ENCODE measurements around the gene ZNF738. TPM values are rescaled to one million over a fixed set of nuclear protein-coding genes. Genes with fewer than 3 reads are reported as not detected.
"Not testable (repeated sequence)": the region's sequence is repeated elsewhere in the genome, so short reads cannot be mapped to it uniquely, and the experiment has no call there.

Gene ZNF738
- 10 to 100 TPM in 1 of 2 experiments, 1 to 10 TPM in 1; 8.1 to 10.1 TPM for total RNA-seq

DNA sequence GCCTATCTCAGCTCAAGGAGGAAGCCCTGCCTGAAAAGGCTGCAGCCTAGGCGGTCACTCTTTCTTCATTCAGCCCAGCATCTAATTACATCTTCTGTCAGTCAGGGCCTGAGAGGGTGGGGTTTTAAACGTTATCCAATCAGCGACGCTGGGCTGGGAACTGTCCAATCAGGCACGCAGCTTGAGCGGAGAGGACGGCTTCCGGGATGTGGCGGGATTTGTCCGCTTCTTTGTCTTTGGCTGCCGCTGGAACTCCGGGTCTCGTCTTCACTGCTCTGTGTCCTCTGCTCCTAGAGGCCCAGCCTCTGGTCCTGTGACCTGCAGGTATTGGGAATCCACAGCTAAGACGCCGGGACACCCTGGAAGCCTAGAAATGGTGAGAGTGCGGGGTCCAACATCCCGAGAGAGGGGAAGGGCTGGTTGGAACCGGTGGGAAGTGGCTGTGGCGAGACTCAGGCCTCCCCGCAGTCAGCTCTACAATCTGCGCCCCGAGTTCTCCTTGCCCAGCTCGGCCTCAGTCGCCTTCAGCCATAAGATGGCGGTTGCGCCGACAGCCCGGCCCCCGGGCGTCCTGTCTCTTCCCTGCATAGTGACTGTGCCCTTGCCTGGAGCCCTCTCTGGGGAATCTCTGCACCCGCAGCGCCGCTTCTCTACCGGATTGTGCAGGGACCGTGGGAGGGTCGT lies at the start of gene ZNF738:
Gene ZNF738 (plus strand): TSS at position 233 of the 684 bp plus-strand sequence. CDS start 141 bp downstream, at position 374.
- ChIA-PET CTCF (interaction anchor here (0.8 to 1.4 kb wide), 2 partner anchors 124 to 359 kb away, joined by 3 read pairs; no protein-coding TSS in a partner anchor), POLR2A (interaction anchor here (1.5 kb wide), 1 partner anchor 29 kb away, joined by 11 read pairs; the partner anchor contains the start of gene ZNF708)

DNA sequence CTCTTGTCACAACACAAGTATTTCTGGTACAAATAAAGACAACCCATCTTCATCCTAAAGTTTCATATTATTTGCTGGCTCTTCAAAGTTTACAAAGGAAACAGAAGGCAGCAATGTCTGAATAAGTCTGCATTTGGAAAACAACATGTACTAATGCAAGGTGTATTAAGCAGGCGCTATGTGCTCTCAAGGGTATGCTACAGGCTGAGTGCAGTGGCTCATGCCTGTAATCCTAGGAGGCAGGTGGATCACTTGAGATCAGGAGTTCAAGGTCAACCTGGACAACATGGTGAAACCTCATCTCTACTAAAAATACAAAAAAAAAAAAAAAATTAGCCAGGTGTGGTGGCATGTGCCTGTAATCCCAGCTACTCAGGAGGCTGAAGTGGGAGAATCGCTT lies 46.0 kb upstream of the ZNF738 start:
- POLR2A ChIA-PET: interaction anchor here (0.6 kb wide), 1 partner anchor 220 kb away, joined by 5 read pairs; no protein-coding TSS in a partner anchor

DNA sequence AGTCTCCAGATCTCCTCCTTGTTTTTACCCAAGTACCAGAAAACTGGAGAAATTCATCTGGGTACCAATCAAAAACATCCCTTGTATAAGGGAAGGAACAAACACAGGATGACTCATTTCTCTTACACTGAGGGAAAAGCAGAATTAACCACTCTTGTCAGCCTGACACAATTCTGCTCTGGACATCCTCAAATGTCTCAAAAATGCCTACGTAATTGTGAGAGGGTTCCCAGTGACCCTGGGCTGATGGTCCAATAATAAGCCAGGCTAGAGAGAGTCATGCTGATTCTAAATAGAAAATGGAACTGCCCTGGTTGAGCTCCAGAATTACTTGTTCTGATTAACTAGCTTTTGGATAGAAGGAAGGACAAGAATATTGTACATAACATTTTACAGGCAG lies 44.1 kb upstream of the ZNF738 start:
- POLR2A ChIA-PET: no interaction called here
- CTCF ChIA-PET: no interaction called here

More for the DNA sequence above, 46.0 kb upstream of the ZNF738 start:
- CTCF ChIA-PET: not testable (repeated sequence)

DNA sequence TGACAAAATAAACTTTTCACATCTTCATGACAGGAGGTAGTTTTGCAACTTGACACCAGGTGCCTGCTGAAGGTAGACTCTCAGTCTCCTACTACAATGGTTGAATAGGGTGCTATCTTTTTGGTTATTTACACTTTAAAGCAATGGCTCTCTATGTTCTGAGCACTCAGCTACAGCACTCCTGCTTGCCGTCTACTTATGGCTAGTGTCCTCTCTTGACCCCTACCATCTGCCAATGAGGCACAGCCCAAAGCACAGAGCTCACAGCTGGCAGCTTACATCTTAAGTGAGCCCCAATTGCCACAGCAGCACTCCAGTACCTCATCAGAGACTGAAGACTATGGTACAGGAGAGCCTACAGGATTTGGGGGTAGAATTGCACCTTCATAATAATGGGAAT lies 41.0 kb upstream of the ZNF738 start:
- ChIA-PET POLR2A (no interaction called here), CTCF (no interaction called here)

DNA sequence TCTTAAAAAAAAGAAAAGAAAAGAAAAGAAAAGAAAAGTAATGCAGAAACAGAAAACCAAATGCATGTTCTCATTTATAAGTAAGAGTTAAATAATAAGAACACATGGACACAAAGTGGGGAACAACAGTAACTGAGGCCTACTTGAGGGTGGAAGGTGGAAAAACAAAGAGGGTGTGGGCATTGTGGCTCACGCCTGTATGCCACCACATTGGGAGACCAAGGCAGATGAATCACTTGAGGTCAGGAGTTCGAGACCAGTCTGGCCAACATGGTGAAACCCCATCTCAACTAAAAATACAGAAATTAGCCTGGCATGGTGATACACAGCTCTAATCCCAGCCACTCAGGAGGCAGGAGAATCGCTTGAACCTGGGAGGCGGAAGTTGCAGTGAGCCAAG lies 37.7 kb upstream of the ZNF738 start:
- POLR2A ChIA-PET: interaction anchor here (1.0 kb wide), 1 partner anchor 9 kb away, joined by 13 read pairs; no protein-coding TSS in a partner anchor
- CTCF ChIA-PET: no interaction called here

DNA sequence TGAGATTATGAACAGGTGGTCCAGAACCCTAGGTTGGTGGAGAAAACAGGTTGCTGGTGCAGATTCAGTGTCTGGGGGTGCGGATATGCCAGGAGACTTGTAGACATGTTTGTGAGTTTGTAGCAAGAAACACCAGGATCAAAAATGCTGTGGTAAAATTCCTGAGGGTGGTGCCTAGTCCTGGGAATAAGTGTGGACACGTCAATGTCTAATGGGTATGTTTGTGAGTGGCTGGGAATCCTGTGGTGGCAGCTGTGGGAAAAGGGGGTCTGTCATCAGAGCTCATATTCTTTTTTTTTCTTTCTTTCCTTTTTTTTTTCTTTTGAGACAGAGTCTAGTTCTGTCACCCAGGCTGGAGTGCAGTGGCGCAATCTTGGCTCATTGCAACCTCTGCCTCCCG lies 36.8 kb upstream of the ZNF738 start:
- ChIA-PET POLR2A (no interaction called here), CTCF (no interaction called here)

DNA sequence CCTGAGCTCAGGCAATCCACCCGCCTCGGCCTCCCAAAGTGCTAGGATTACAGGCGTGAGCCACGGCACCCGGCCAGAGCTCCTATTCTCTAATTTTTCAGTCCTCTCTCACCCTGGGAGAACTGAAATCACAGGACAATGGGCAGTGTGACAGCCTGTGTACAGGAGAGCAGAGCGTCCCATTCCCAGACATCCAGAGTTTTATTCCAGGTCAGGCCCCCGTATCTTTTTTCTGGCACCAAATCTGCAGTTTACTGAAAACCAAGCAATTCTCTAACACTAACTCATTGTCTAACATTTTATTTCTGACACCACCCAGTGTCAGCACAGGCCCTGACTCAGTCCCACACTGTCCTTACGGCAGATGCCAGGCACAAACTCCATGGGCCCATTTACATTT lies 36.3 kb upstream of the ZNF738 start:
- CTCF ChIA-PET: no interaction called here
- POLR2A ChIA-PET: no interaction called here

DNA sequence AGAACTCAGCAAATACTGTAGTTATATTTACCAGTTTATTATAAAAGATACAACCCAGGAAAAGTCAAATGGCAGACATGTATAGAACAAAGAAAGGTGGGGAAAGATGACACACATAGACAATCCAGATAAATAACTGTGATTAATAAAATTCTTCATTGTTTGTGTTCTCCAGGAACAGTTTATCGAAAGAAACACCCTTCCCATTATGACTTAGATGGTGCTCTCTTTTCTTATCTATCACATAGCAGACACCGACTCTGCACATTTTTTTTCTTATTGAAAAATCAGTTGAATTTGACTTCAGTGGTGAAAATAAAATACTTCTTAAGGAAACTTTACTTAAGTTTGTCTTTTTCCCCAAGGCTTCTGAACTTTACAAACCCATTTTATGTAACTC lies 35.8 kb upstream of the ZNF738 start:
- POLR2A ChIA-PET: no interaction called here
- CTCF ChIA-PET: no interaction called here

DNA sequence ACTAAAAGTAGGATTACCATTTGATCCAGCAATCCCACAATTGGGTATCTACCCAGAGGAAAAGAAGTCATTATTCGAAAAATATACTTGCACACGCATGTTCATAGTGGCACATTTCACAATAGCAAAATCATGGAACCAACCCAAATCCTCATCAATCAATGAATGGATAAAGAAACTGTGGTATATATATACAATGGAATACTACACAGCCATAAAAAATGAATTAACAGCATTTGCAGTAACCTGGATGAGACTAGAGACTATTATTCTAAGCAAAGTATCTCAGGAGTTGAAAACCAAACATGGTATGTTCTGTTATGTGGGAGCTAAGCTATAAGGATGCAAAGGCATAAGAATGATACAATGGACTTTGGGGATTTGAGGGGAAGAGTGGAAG lies 32.6 kb upstream of the ZNF738 start:
- POLR2A ChIA-PET: no interaction called here
- CTCF ChIA-PET: no interaction called here

DNA sequence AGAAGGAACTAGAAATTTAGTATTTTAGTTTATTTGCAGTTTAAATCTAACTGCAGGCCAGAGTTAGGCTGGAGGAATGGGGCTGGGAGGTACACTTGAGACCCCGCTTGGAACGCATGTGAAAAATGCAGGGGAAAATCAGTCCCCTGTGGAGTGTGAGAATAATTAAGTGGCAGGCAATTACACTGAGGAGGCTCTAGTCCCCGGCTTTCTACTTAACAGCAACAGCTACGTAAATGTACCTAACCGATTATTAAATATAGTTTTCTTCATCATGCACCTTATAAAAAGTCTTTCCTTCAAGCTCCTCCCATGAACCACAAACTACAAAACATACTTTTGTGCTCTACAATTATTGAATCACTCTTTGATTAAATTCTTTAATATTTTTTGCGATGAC lies 30.4 kb upstream of the ZNF738 start:
- ChIA-PET CTCF (no interaction called here), POLR2A (interaction anchor here (0.7 to 2.2 kb wide), 4 partner anchors 30 to 429 kb away, joined by 5 to 11 read pairs (median 8); partner anchors contain the start of genes ZNF429, ZNF493 and ZNF738)

DNA sequence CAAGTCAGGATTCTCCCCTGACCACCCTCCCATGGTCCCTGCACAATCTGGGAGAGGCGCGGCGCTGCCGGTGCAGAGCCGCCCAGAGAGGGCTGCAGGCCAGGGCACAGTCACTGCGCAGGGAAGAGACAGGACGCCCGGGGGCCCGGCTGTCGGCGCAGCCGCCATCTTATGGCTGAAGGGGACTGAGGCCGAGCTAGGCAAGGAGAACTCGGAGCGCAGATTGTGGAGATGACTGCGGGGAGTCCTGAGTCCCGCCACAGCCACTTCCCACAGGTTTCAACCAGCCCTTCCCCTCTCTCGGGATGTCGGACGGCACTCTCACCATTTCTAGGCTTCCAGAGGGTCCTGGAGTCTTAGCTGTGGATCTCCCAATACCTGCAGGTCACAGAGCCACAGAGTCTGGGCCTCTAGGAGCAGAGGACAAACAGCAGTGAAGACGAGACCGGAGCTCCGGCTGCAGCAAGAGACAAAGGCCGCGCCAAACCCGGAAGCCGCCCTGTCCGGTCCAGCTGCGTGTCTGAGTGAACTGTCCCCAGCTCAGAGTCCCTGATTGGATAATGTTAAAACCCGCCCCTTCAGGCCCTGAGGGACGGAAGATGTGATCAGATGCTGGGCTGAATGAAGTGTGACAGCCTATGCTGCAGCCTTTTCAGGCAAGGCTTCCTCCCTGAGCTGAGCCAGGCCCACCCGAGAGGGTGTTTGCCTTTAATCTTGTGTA lies 29.8 kb upstream of the ZNF738 start, which contains the start of gene ZNF708:
Gene ZNF708 (minus strand): TSS at position 526 of the 721 bp plus-strand sequence. CDS start 198 bp downstream, at position 328.
- ChIA-PET POLR2A (interaction anchor here (0.6 to 2.2 kb wide), 6 partner anchors 30 to 1091 kb away, joined by 3 to 11 read pairs (median 5); partner anchors contain the start of genes ZNF429, ZNF493 and ZNF738), CTCF (interaction anchor here (0.9 kb wide), 1 partner anchor 14 kb away, joined by 4 read pairs; no protein-coding TSS in a partner anchor)

DNA sequence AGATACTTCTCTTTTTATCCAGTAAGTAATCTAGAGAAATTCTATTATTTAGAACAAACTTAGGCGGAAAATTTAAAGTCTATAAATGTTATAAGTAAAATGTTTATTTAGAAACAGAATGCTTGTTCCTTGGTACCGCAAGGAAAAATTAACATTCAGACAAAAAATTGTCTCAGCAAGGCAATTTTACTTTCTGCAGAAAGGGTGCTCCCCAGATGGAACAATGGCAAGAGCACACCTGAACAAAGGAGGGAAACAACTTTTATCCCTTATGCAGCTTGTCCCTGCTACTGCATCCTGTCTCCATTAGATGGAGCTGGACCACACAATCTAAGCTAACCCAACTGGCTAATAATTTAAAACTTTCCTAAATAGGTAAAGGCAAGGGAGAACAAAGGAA lies 23.1 kb upstream of the ZNF738 start:
- CTCF ChIA-PET: no interaction called here

DNA sequence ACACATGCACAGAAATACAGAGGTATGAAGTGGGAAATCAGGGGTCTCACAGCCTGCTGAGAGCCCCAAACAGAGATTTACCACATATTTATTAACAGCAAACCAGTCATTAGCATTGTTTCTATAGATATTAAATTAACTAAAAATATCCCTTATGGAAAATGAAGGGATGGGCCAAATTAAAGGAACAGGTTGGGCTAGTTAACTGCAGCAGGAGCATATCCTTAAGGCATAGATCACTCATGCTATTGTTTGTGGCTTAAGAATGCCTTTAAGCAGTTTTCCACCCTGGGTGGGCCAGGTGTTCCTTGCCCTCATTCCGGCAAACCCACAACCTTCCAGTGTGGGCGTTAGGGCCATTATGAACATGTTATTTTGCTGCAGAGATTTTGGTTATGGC lies 14.0 kb upstream of the ZNF738 start:
- CTCF ChIA-PET, POLR2A ChIA-PET: not testable (repeated sequence)

More for the DNA sequence above, 23.1 kb upstream of the ZNF738 start:
- POLR2A ChIA-PET: no interaction called here

DNA sequence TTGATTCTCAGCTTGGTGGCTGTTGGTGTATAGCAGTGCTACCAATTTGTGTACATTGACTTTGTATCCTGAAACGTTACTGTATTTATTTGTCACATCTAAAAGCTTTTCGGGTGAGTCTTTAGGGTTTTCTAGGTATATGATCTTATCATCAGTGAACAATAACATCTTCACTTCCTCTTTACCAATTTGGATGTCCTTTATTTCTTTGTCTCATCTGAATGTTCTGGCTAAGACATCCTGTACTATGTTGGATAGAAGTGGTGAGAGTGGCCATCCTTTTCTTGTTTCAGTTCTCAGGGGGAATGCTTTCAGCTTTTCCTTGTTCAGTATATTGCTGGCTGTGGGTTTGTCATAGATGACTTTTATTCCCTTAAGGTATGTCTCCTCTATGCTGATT lies 6.0 kb upstream of the ZNF738 start:
- CTCF ChIA-PET: no interaction called here
- POLR2A ChIA-PET: no interaction called here

DNA sequence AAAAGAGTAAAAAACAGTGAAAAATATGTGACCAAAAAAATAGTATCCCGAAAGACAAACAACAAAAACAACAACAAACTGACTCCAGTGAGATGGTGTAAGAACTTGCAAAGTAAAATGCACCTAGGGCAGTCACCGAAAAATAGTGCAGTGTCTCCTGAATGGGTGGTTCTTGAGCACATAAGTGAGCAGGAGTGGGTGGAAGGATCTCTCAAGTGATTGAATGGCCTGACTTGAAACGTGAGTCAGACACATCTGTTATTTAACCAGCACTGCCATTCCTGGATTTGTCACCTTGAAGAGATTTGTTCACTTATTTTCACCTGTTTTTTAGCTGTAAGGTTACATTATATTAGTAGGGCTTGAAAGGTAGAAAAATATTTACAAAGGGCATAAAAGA lies 3.5 kb downstream of the ZNF738 start:
- ChIA-PET POLR2A (no interaction called here), CTCF (interaction anchor here (1.0 kb wide), 1 partner anchor 112 kb away, joined by 3 read pairs; no protein-coding TSS in a partner anchor)

DNA sequence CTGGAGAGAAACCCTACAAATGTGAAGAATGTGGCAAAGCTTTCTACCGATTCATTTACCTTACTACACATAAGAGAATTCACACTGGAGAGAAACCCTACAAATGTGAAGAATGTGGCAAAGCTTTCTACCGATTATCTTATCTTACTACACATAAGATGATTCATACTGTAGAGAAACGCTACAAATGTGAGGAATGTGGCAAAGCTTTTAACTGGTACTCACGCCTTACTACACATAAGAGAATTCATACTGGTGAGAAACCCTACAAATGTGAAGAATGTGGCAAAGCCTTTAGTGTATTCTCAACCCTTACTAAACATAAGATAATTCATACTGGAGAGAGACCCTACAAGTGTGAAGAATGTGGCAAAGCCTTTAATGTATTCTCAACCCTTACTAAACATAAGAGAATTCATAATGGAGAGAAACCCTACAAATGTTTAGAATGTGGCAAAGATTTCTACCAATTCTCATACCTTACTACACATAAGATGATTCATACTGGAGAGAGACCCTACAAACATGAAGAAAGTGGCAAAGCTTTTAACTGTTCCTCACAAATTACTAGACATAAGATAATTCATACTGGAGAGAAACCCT lies 25.3 kb downstream of the ZNF738 start:
- POLR2A ChIA-PET: interaction anchor here (0.8 kb wide), 1 partner anchor 10 kb away, joined by 3 read pairs; no protein-coding TSS in a partner anchor
- CTCF ChIA-PET: no interaction called here

DNA sequence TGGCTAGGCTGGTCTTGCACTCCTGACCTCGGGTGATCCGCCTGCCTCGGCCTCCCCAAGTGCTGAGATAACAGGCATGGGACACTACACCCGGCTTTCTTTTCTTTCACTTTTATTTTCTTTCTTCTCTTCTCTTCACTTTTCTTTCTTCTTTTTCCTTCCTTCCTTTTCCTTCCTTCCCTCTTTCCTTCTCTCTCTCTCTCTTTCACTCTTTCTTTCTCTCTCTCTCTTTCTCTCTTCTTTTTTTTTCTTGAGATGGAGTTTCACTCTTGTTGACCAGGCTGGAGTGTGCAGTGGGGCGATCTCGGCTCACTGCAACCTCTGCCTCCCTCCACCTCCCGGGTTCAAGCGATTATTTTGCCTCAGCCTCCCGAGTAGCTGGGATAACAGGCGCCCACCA lies 37.3 kb downstream of the ZNF738 start:
- ChIA-PET POLR2A (interaction anchor here (1.2 to 1.7 kb wide), 2 partner anchors 67 to 831 kb away, joined by 3 to 9 read pairs; partner anchors contain the start of genes ZNF708 and ZNF737), CTCF (no interaction called here)

DNA sequence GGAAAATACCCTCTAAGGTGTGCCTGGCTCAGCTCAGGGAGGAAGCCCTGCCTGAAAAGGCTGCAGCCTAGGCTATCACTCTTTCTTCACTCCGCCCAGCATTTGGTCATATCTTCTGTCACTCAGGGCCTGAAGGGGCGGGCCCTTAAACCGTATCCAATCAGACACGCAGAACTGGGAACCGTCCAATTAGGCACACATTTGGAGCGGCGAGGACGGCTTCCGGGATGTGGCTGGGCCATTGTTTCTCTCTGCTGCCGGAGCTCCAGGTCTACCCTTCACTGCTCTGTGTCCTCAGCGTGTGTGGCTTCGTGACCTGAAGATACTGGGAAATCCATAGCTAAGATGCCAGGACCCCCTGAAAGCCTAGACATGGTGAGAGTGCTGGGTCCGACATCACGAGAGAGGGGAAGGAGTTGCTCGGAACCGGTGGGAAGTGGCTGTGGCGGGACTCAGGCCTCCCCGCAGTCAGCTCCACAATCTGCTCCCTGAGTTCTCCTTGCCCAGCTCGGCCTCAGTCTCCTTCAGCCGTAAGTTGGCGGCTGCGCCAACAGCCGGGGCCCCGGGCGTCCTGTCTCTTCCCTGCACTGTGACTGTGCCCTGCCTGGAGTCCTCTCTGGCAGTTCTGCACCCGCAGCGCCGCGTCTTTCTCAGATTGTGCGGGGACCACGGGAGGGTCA lies 38.2 kb downstream of the ZNF738 start, which contains the start of gene ZNF493:
Gene ZNF493 (plus strand): TSS at position 241 of the 680 bp plus-strand sequence. CDS start 105 bp downstream, at position 346.
- ChIA-PET CTCF (interaction anchor here (0.9 kb wide), 1 partner anchor 736 kb away, joined by 3 read pairs; the partner anchor contains the start of gene ZNF626), POLR2A (interaction anchor here (0.8 to 1.7 kb wide), 3 partner anchors 68 to 832 kb away, joined by 3 to 9 read pairs (median 5); partner anchors contain the start of genes ZNF429, ZNF708 and ZNF737)

DNA sequence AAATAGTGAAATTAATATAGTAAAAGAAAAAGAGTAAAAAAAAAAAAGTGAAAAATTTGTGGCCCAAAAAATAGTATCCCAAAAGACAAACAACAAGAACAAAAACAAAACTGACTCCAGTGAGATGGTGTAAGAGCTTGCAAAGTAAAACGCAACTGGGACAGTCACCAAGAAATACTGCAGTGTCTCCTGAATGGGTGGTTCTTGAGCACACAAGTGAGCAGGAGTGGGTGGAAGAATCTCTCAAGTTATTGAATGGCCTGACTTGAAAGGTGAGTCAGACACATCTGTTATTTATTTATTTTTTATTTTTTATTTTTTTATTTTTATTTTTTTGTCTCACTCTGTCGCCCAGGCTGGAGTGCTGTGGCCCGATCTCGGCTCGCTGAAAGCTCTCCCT lies 40.1 kb downstream of the ZNF738 start:
- ChIA-PET POLR2A (no interaction called here), CTCF (no interaction called here)

Measured in activated CD8-positive, alpha-beta memory T cell treated with anti-CD3 and anti-CD28 coated beads for 36 hours (primary cell).